ENCODE measurements around the gene NIPA2.

GRCh38 chr15:22892333-22892732 is 53.9 kb downstream of the NIPA2 start:
- no peak for TF ChIP-seq EZH2 (IDR thresholded peaks at IDR 0.05; ENCODE audit: borderline replicate concordance, low read depth, low read length, poor library complexity, severe bottlenecking)
- TF ChIP-seq, protein P1, sequence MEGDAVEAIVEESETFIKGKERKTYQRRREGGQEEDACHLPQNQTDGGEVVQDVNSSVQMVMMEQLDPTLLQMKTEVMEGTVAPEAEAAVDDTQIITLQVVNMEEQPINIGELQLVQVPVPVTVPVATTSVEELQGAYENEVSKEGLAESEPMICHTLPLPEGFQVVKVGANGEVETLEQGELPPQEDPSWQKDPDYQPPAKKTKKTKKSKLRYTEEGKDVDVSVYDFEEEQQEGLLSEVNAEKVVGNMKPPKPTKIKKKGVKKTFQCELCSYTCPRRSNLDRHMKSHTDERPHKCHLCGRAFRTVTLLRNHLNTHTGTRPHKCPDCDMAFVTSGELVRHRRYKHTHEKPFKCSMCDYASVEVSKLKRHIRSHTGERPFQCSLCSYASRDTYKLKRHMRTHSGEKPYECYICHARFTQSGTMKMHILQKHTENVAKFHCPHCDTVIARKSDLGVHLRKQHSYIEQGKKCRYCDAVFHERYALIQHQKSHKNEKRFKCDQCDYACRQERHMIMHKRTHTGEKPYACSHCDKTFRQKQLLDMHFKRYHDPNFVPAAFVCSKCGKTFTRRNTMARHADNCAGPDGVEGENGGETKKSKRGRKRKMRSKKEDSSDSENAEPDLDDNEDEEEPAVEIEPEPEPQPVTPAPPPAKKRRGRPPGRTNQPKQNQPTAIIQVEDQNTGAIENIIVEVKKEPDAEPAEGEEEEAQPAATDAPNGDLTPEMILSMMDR (conservative IDR thresholded peaks at IDR 0.05; ENCODE audit: low read depth, low read length): no peak
